Measurements from ENCODE around the gene TRIM6.

DNA sequence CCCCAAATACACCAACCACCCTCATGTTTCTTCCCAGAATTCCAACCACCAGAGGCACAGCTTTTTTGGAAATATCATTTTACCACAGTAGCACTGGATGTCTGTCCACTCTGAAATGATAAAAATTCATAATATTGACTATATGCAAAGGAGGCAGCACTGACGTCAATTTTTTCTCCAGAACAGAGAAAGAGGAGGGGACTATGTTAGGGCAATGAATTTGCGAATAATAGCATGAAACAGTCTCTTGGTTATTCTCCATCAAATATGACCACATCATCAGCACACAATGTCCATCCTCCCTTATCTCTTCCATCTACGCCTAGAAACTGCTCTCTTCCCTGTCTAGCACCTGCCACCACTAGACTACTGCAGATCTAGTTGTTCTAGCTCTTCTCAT lies 49.7 kb downstream of the TRIM6 start:
- TF ChIP-seq, protein P1, sequence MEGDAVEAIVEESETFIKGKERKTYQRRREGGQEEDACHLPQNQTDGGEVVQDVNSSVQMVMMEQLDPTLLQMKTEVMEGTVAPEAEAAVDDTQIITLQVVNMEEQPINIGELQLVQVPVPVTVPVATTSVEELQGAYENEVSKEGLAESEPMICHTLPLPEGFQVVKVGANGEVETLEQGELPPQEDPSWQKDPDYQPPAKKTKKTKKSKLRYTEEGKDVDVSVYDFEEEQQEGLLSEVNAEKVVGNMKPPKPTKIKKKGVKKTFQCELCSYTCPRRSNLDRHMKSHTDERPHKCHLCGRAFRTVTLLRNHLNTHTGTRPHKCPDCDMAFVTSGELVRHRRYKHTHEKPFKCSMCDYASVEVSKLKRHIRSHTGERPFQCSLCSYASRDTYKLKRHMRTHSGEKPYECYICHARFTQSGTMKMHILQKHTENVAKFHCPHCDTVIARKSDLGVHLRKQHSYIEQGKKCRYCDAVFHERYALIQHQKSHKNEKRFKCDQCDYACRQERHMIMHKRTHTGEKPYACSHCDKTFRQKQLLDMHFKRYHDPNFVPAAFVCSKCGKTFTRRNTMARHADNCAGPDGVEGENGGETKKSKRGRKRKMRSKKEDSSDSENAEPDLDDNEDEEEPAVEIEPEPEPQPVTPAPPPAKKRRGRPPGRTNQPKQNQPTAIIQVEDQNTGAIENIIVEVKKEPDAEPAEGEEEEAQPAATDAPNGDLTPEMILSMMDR (IDR thresholded peaks at IDR 0.05): no peak
- TF ChIP-seq EZH2phosphoT487 (IDR thresholded peaks at IDR 0.05): no peak
